ENCODE measurements around the gene FLCN. TPM values are rescaled to one million over a fixed set of nuclear protein-coding genes. Genes with fewer than 3 reads are reported as not detected.

Gene FLCN
- polyA plus RNA-seq, 3 donors from 2014 or later = 1.4 to 6.6 (median 5.9) TPM

DNA sequence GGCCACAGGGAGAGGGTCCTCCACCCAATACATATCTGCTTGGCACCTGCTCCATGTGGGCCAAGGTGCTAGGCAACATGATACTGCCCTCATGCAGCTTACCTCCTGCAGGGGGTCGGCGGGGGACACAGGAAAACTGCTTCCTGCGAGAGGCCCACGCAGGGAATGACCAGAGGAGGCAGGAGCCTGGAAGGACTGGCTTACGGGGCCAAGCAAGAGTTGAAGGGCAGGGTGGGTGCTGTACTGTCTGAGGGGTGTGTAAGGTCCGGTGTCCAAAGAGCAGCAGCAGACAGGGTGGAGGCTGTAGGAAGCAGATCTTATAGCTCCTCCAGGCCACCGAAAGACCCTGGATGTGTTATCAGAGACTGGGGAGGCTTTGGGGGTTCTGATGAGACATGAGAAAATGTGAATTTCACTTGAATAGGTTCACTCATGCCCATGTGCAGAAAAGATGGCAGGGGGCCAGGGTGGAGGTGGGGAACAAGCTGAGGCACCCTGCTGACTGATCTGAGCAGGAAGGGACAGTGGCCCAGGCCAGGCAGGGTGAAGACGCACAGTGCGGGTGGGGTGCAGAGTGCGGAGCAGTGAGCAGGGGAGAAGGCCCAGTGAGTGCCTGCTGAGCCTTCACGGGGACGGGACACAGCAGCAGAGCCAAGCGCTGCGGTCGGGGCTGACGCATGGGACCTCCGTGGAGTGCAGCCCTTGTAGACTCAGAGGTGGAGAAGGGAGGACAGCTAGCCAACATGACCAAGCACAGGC, 8.3 kb downstream of the FLCN start:
- Mint-ChIP-seq H3K4me3 (no peak overlapping the region), H3K27me3 (ENCODE audit: low read depth in 3 of 3) (no peaks in the 10 kb centered on the region), H3K36me3 (peaks cover 9 to 33% (median 16%) of the 10 kb centered on the region in 3 donors), H3K27ac (no peak overlapping the region), H3K9me3 (no peaks in the 10 kb centered on the region), H3K4me1 (peaks cover 4 to 6% of the 10 kb centered on the region in 2 donors)
- DNase-seq = no peak

DNA sequence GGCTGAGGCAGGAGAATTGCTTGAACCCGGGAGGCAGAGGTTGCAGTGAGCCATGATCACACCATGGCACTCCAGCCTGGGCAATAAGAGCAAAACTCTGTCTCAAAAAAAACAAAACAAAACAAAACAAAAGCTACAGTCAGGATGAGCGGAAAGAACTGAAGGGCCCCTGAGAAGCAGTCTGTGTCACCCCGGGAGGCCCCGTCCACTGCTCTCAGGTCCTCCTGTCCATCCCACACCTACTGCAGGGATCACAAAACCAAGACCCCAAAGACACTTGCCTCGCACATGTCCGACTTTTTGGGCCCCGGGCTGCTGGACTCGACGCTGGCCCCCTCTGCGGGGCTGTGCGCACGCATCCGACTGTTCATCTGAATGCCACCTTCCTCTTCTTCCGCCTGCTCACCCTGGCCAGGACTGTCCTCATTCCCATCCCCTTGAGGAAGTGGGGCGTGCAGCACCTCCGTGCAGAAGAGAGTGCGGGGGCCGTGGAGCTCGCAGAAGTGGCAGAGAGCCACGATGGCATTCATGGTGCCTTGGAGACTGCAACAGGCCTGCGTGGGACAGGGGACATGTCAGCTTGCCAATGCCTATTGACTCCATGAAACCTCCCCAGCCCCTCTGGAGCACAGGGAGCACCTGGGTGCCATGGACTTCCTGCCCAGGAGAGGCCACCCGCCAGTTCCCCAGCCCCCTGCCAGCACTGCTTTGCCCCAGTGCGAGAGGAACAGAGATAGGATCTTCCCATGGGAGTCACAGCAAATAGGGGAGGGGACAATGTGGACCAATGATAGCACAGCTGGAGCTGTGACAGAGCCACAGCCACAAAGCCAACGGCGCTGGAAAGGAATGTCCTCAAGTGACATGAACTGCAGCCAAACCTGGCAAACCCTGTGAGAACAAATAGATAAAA, 9.1 kb downstream of the FLCN start:
- Mint-ChIP-seq H3K36me3 (peaks cover 13 to 38% (median 16%) of the 10 kb centered on the region in 3 donors), H3K27ac (peak overlapping the region in 1 of 6 donors; percentile 74), H3K9me3 (no peaks in the 10 kb centered on the region), H3K27me3 (ENCODE audit: low read depth in 3 of 3) (no peaks in the 10 kb centered on the region), H3K4me1 (peaks cover 4 to 6% of the 10 kb centered on the region in 2 donors), H3K4me3 (no peak overlapping the region)
- DNase-seq = no peak

DNA sequence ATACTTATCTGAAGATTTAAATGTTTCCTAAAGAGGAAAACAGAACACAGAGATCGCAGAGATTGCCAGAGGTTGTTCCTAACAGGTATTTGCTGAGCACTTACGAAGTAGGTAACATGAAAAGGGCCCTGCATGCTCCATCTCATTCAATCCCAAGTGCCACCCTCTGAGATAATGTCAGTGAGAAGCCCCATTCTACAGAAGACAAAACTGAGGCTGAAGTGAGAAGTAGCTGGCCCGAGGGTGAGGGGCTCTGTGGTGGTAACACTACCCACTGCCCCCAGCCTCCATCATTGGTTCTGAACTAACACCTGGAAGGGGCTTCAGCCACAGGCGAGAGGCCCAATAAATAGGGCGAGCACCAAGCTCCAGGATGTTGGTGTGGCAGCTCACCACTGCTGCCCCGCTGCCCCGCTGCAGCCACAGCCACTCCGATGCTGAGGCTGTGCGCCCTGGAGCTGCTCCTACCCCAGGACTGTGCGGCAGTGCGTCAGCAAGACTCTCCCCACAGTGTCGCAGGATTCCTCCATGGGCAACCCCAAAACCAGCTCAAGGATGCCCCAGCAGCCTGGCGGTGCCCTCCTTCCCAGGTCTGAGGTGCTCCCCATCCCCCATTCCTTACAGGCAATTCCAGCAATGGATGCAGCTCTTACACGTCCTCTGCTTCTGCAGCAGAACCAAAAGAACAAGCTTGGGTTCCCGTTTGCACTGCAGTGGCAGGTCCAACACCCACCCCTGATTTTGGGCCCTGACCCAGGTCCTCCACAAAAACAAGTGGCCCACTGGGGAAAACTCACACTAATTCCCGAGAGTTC, 10.3 kb downstream of the FLCN start:
- H3K9me3 Mint-ChIP-seq = no peaks in the 10 kb centered on the region
- peaks cover 13 to 41% (median 16%) of the 10 kb centered on the region in 3 donors for H3K36me3 Mint-ChIP-seq
- H3K27ac Mint-ChIP-seq = no peak overlapping the region
- H3K4me1 Mint-ChIP-seq = no peaks in the 10 kb centered on the region
- H3K4me3 Mint-ChIP-seq = no peak overlapping the region
- H3K27me3 Mint-ChIP-seq (ENCODE audit: low read depth in 3 of 3) = no peaks in the 10 kb centered on the region
- no peak for DNase-seq

DNA sequence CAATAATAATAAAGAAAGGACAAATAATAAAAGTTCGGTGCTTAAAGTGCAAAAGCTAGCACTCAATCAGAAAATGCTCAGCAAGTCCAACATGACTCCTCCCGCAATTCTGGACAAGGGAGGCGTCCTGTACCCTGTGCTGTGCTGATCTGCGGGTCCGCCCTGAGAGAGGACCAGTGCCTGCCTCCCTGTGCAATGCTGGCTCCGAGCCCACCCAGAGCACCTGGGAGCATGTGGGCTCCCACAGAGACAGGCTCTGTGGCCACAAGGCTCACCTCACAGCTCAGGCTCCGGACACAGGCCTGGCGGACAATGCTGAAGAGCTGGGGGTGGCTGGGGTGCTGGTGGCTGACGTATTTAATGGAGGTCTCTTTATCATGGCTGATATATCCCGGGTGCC, 11.1 kb downstream of the FLCN start:
- Mint-ChIP-seq H3K36me3 (peaks cover 16 to 44% (median 16%) of the 10 kb centered on the region in 3 donors), H3K4me3 (no peak overlapping the region), H3K9me3 (no peaks in the 10 kb centered on the region), H3K27ac (no peak overlapping the region), H3K27me3 (ENCODE audit: low read depth in 3 of 3) (peaks cover 0 to 2% (median 0%) of the 10 kb centered on the region in 3 donors), H3K4me1 (no peaks in the 10 kb centered on the region)
- no peak for DNase-seq

DNA sequence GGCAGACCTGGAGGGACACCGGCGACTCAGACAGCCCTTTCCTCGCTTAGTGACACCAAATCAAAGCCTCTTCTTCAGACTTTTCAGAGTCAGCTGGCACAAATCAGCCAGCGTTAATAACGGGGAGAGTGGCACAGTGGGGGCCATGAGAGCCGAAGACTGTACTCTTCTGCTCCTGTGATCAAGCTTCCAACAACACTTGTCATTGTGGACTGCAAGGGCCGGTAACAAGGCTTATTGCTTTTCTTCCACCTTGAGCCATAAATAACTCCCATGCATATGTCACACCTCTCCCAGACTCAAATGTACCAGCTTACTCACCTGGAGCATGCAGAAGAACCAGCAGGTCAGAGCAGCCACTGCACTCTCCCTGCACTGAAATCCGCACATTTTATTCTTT, 12.8 kb downstream of the FLCN start:
- Mint-ChIP-seq H3K36me3 (peaks cover 12 to 50% (median 14%) of the 10 kb centered on the region in 3 donors), H3K9me3 (no peaks in the 10 kb centered on the region), H3K27ac (peak overlapping the region in 1 of 6 donors; percentile 56), H3K27me3 (ENCODE audit: low read depth in 3 of 3) (peaks cover 0 to 2% (median 0%) of the 10 kb centered on the region in 3 donors), H3K4me3 (no peak overlapping the region), H3K4me1 (peaks cover 0 to 1% of the 10 kb centered on the region in 2 donors)
- DNase-seq = no peak

DNA sequence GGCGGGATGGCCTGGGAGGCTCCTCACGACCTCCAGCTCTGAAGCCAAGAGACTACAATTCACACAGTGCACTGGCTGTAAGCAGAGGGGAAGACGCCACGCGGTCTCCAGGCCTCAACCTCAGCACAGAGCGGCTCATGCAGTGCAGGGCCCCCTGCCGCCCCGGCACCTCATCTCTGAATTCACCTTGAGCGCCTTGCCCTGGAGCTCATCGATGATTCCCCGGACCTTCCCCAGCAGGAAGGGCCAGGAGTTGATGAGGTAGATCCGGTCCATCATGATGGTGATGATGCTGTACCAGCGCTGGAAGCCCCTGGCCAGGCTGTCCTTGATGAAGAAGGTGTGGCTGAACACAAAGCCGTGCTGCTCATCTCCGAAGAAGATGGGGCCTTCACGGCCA, 13.2 kb downstream of the FLCN start:
- Mint-ChIP-seq H3K27ac (no peak overlapping the region), H3K9me3 (no peaks in the 10 kb centered on the region), H3K36me3 (peaks cover 8 to 46% (median 12%) of the 10 kb centered on the region in 3 donors), H3K4me3 (no peak overlapping the region), H3K27me3 (ENCODE audit: low read depth in 3 of 3) (peaks cover 0 to 2% (median 0%) of the 10 kb centered on the region in 3 donors), H3K4me1 (peaks cover 0 to 1% of the 10 kb centered on the region in 2 donors)
- DNase-seq = no peak

DNA sequence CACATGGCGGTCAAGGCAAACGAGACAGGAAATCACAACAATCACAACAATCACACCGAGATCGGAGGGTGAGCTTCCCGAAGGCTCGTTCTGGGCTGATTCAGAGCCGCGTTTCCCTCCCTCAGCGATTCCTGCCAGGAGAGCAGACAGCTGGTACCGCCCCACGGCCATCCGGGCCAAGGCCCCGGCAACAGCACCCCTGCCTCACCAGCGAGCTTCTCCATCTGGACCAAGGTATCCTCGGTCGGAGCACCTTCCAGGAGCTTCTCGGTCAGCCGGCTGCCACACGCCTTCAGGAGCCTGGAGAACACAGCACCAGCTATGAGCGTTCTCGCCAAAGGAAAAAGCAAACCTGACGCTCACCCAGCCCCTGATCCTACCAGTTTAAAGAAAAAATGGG, 15.6 kb downstream of the FLCN start:
- no peak overlapping the region for H3K27ac Mint-ChIP-seq
- H3K9me3 Mint-ChIP-seq = no peaks in the 10 kb centered on the region
- peaks cover 0 to 1% of the 10 kb centered on the region in 2 donors for H3K4me1 Mint-ChIP-seq
- H3K27me3 Mint-ChIP-seq (ENCODE audit: low read depth in 3 of 3) = peaks cover 0 to 2% (median 0%) of the 10 kb centered on the region in 3 donors
- no peak for DNase-seq
- H3K4me3 Mint-ChIP-seq = no peak overlapping the region
- peaks cover 24 to 48% (median 25%) of the 10 kb centered on the region in 3 donors for H3K36me3 Mint-ChIP-seq

DNA sequence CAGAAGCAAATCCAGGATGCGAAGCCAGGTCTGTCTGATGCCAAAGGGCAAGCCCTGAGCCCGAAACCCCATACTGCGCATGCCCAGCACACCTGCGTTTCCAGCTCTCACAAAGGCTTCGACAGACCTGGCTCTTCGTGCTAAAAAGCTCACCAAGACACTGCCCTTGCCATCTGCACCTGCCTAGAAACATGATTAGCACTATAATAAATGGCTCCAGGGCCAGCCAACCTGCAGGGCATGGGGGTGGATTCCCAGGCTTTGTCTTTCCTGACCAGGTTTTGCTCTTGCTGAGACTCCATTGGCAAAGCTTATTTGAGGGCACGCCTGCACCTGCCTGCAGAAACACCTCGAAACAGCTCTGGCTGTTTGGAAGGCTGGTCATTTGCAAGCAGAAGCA, 16.4 kb downstream of the FLCN start:
- no peak for DNase-seq
- no peak overlapping the region for H3K27ac Mint-ChIP-seq
- peaks cover 0 to 2% (median 0%) of the 10 kb centered on the region in 3 donors for H3K27me3 Mint-ChIP-seq (ENCODE audit: low read depth in 3 of 3)
- H3K36me3 Mint-ChIP-seq = peaks cover 24 to 48% (median 25%) of the 10 kb centered on the region in 3 donors
- H3K4me1 Mint-ChIP-seq = peaks cover 0 to 1% of the 10 kb centered on the region in 2 donors
- H3K4me3 Mint-ChIP-seq = no peak overlapping the region
- H3K9me3 Mint-ChIP-seq = no peaks in the 10 kb centered on the region

DNA sequence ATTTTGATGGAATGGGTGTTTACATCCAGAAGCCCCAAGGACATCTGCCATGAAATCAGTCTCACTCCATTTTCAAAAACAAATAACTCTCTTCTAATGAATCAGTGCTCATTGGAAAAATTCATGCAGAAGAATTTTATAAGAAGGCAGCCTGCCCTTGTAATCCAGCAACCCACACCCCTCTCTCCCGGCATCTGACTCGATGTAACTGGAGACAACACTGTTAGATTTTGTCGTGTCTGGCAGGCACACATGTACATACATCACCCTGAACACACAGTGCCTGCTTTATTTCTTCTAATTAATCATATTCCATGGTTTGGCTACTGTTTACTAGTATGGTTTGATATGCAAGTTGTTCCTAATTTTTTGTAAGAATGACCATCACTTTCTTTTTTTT, 19.0 kb downstream of the FLCN start:
- no peak overlapping the region for H3K4me3 Mint-ChIP-seq
- no peak for DNase-seq
- H3K36me3 Mint-ChIP-seq = peaks cover 15 to 36% (median 19%) of the 10 kb centered on the region in 3 donors
- H3K9me3 Mint-ChIP-seq = no peaks in the 10 kb centered on the region
- peak overlapping the region in 1 of 6 donors; percentile 57 for H3K27ac Mint-ChIP-seq
- peaks cover 0 to 2% (median 0%) of the 10 kb centered on the region in 3 donors for H3K27me3 Mint-ChIP-seq (ENCODE audit: low read depth in 3 of 3)
- H3K4me1 Mint-ChIP-seq = peaks cover 0 to 1% of the 10 kb centered on the region in 2 donors

DNA sequence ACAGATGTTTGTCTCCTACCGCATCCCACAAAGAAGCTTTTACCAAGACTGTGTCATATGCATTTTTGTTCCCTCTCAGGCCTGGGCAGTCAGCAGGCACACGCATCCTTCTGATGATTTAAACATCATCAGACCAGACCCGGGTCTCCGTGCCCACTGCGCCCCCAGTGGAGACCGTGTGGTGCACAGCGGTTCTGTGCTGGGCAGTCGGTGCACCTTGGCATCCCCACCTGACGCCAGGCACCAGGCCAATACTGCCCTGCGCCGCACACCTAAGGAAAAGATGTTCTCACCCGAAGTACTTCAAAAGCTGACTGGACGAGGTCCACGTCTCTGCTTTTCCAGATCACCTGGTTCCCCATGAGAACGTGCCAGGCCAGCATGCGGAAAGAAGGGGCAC, 20.2 kb downstream of the FLCN start:
- H3K36me3 Mint-ChIP-seq = peaks cover 19 to 32% (median 23%) of the 10 kb centered on the region in 3 donors
- no peak for DNase-seq
- H3K4me3 Mint-ChIP-seq = no peak overlapping the region
- H3K9me3 Mint-ChIP-seq = no peaks in the 10 kb centered on the region
- H3K27ac Mint-ChIP-seq = no peak overlapping the region
- peaks cover 0 to 2% (median 0%) of the 10 kb centered on the region in 3 donors for H3K27me3 Mint-ChIP-seq (ENCODE audit: low read depth in 3 of 3)
- peaks cover 0 to 1% of the 10 kb centered on the region in 2 donors for H3K4me1 Mint-ChIP-seq

DNA sequence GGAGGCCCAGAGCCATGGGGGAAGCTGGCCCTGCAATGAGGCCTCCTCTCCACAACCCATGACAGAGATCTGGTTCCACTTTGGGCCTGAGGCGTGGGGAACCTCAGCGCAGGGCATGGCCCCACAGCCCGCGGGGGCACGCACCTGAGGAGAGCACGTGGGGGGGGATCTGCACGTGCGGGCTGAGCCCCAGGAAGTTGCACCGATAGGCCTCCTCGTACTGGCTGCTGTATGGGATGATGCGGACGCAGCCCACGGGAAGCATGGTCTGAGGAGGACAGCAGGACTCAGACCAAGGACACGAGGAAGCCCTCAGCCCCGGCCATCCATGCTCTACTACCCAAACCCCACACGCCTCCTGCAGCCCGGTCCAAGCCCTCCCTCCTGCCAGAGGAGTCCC, 20.7 kb downstream of the FLCN start:
- Mint-ChIP-seq H3K27ac (no peak overlapping the region), H3K4me1 (peaks cover 0 to 1% of the 10 kb centered on the region in 2 donors), H3K4me3 (no peak overlapping the region), H3K9me3 (no peaks in the 10 kb centered on the region), H3K36me3 (peaks cover 19 to 32% (median 23%) of the 10 kb centered on the region in 3 donors), H3K27me3 (ENCODE audit: low read depth in 3 of 3) (peaks cover 0 to 2% (median 0%) of the 10 kb centered on the region in 3 donors)
- no peak for DNase-seq

DNA sequence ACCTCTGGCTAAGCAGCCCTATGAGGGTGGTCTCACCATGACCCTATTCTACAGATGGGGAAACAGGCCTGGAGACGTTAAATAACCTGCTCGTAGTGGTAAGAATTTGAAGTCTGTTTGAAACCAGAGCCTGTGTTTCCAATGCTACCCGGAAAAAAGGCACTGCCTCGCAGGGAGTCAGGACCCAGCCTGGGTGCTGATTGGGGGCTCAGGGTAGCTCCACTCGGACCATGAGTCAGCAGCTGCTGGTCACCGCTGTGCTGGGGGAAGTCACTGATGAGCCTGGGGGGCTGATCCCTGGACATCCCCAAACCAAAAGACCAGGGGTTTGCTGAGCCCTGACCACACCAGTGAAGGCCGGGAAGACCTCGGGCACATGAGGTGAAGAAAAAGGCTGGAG, 21.4 kb downstream of the FLCN start:
- Mint-ChIP-seq H3K27me3 (ENCODE audit: low read depth in 3 of 3) (no peaks in the 10 kb centered on the region), H3K4me1 (peaks cover 0 to 1% of the 10 kb centered on the region in 2 donors), H3K27ac (peak overlapping the region in 1 of 6 donors; percentile 7), H3K36me3 (peaks cover 15 to 28% (median 23%) of the 10 kb centered on the region in 3 donors), H3K9me3 (no peaks in the 10 kb centered on the region), H3K4me3 (no peak overlapping the region)
- DNase-seq = no peak

All from immature natural killer cell (primary cell).